HG02610 (cell line): Measurements from ENCODE around the gene SEC11A.

Experiments
- ATAC-seq: cut with Tn5 transposase; IDR thresholded peaks from one replicate; pipeline ENCODE4 v1.9.1; 2021; ENCODE audit warnings: mild to moderate bottlenecking, moderate library complexity; ENCODE audit not compliant: unreplicated experiment

SEC11A gene

GRCh38 chr15:84685304-84685703, 30.6 kb downstream of the SEC11A start:
- no peak for ATAC-seq

- ATAC-seq = no peak
Measured at GRCh38 chr15:84684092-84684491, 31.8 kb downstream of the SEC11A start.

- no peak for ATAC-seq
Measured at GRCh38 chr15:84681831-84682230, 34.1 kb downstream of the SEC11A start.

GRCh38 chr15:84671211-84671610, 44.7 kb downstream of the SEC11A start:
- no peak for ATAC-seq

GRCh38 chr15:84669726-84670125, 46.2 kb downstream of the SEC11A start:
- ATAC-seq = no peak

GRCh38 chr15:84668221-84668982, 47.5 kb downstream of the SEC11A start:
- ATAC-seq = no peak

GRCh38 chr15:84666373-84666772, 49.6 kb downstream of the SEC11A start:
- no peak for ATAC-seq

GRCh38 chr15:84661001-84661400, 54.9 kb downstream of the SEC11A start:
- ATAC-seq = no peak

GRCh38 chr15:84659904-84660781, 55.8 kb downstream of the SEC11A start:
- ATAC-seq = no peak

GRCh38 chr15:84658788-84659411, 57.0 kb downstream of the SEC11A start:
- no peak for ATAC-seq

- peak; percentile 56 for ATAC-seq
Measured at GRCh38 chr15:84658080-84658787, 57.7 kb downstream of the SEC11A start, which contains the start of gene NMB. Gene NMB, minus strand, starts transcription at chr15:84658199. Its CDS starts 47 bp downstream, at chr15:84658152.

GRCh38 chr15:84657748-84658079, 58.2 kb downstream of the SEC11A start:
- no peak for ATAC-seq

- ATAC-seq = no peak
Measured at GRCh38 chr15:84656972-84657371, 59.0 kb downstream of the SEC11A start.

GRCh38 chr15:84654689-84655453, 61.1 kb downstream of the SEC11A start:
- peak; percentile 30 for ATAC-seq

GRCh38 chr15:84653910-84654688, 61.8 kb downstream of the SEC11A start, which contains the start of gene WDR73:
Gene WDR73, minus strand, starts transcription at chr15:84654283. Its CDS starts 9 bp downstream, at chr15:84654274.
- peak; percentile 90 for ATAC-seq

GRCh38 chr15:84653584-84653909, 62.4 kb downstream of the SEC11A start:
- no peak for ATAC-seq

GRCh38 chr15:84649706-84650105, 66.2 kb downstream of the SEC11A start:
- ATAC-seq = no peak

- no peak for ATAC-seq
Measured at GRCh38 chr15:84648539-84648938, 67.4 kb downstream of the SEC11A start.

GRCh38 chr15:84647726-84648125, 68.2 kb downstream of the SEC11A start:
- no peak for ATAC-seq
